Mammary epithelial cell (primary cell): ENCODE results near the gene BMI1.

Experiments used
- EZH2 ChIP-seq: IDR thresholded peaks from 2 replicates; pipeline ENCODE4 v1.6.1; 2012; ENCODE audit warnings: low read length, inconsistent platforms, borderline replicate concordance
- TF ChIP-seq, protein P1 (sequence below), 2 donors: IDR thresholded peaks in 1 of 2; conservative IDR thresholded peaks in 1 of 2; 2 replicates each; pipeline ENCODE4 v1.5.1; 2011 to 2012; ENCODE audit warnings: inconsistent platforms in 2 of 2, low read length in 2 of 2, mild to moderate bottlenecking in 2 of 2, control low read depth in 1 of 2, low read depth in 1 of 2; ENCODE audit not compliant: insufficient read depth in 1 of 2; ENCODE audit errors: extremely low read depth in 1 of 2

- TF ChIP-seq, protein P1, sequence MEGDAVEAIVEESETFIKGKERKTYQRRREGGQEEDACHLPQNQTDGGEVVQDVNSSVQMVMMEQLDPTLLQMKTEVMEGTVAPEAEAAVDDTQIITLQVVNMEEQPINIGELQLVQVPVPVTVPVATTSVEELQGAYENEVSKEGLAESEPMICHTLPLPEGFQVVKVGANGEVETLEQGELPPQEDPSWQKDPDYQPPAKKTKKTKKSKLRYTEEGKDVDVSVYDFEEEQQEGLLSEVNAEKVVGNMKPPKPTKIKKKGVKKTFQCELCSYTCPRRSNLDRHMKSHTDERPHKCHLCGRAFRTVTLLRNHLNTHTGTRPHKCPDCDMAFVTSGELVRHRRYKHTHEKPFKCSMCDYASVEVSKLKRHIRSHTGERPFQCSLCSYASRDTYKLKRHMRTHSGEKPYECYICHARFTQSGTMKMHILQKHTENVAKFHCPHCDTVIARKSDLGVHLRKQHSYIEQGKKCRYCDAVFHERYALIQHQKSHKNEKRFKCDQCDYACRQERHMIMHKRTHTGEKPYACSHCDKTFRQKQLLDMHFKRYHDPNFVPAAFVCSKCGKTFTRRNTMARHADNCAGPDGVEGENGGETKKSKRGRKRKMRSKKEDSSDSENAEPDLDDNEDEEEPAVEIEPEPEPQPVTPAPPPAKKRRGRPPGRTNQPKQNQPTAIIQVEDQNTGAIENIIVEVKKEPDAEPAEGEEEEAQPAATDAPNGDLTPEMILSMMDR (conservative IDR thresholded peaks at IDR 0.05 in 1 of 2, IDR thresholded peaks at IDR 0.05 in 1 of 2; ENCODE audit: extremely low read depth in 1 of 2, insufficient read depth in 1 of 2, low read depth in 1 of 2, low read length in 2 of 2), result no peak
- no peak for TF ChIP-seq EZH2
These were observed 441 bp downstream of the BMI1 start for GRCh38 chr10:22321156-22321923.
